Tibial nerve (tissue), 4 donors: ENCODE measurements around the gene KIF5C. TPM values are rescaled to one million over a fixed set of nuclear protein-coding genes. Genes with fewer than 3 reads are reported as not detected.

Source experiments
- DNase-seq, 2 donors: peaks; one replicate each; pipeline ENCODE4 v3.0.0-alpha.2; 2019; ENCODE audit warnings: low spot score in 2 of 2
- H3K27ac ChIP-seq, 4 donors: fragments of 200-600 bp; sonication (generic) in 3 of 4; one replicate each; pipeline ENCODE4 v1.5.1; 2017 to 2019; ENCODE audit warnings: mild to moderate bottlenecking in 1 of 4
- H3K27me3 ChIP-seq, 2 donors: fragments of 200-600 bp; sonication (generic) in 1 of 2; one replicate each; pipeline versions ENCODE4 v1.5.1 to v1.6.0; 2017 to 2019
- H3K36me3 ChIP-seq, 3 donors: fragments of 200-600 bp; sonication (generic); one replicate each; pipeline ENCODE4 v1.5.1; 2018 to 2019
- H3K4me1 ChIP-seq, 4 donors: fragments of 200-600 bp; sonication (generic) in 3 of 4; one replicate each; pipeline ENCODE4 v1.5.1; 2017 to 2019
- H3K4me3 ChIP-seq, 4 donors: fragments of 200-600 bp; sonication (generic) in 3 of 4; one replicate each; pipeline ENCODE4 v1.5.1; 2017 to 2019; ENCODE audit warnings: mild to moderate bottlenecking in 1 of 4, moderate library complexity in 1 of 4
- H3K9me3 ChIP-seq, 4 donors: fragments of 200-600 bp; sonication (generic) in 3 of 4; one replicate each; pipeline ENCODE4 v1.5.1; 2017 to 2019
- EP300 ChIP-seq, 2 donors: sonication (generic); formaldehyde crosslinking; IDR thresholded peaks; one replicate each; pipeline ENCODE4 v1.6.1; 2017; ENCODE audit warnings: antibody characterized with exemption in 2 of 2, mild to moderate bottlenecking in 1 of 2
- POLR2A ChIP-seq, 2 donors: fragments of 450-650 bp; IDR thresholded peaks; one replicate each; pipeline ENCODE4 v1.6.1; 2017; ENCODE audit warnings: antibody characterized with exemption in 2 of 2, mild to moderate bottlenecking in 2 of 2, moderate library complexity in 2 of 2
- WGBS, 2 donors: methylation state at CpG; one replicate each; pipeline ENCODE4 v1.1.5; 2018; 5-methylcytosine and 5-hydroxymethylcytosine counted together
- total RNA-seq, 4 donors: library from RNA; depleted of rRNA; stranded (reverse); fragments of >200 nt; gene quantifications; one replicate each; pipeline ENCODE4 v1.1.0, GENCODE V29; 2016
- TF ChIP-seq, protein P1 (sequence below), 5 experiments: fragments of 200-600 bp in 3 of 5; fragments of 450-650 bp in 2 of 5; sonication (generic) in 3 of 5; IDR thresholded peaks; one replicate each; pipeline ENCODE4 v1.5.1; 2016 to 2019; ENCODE audit warnings: antibody characterized with exemption in 5 of 5, mild to moderate bottlenecking in 3 of 5, moderate library complexity in 2 of 5

Gene KIF5C
- total RNA-seq, 4 donors from 2014 or later: 10.8 to 47.9 (median 23.6) TPM

- DNase-seq: no peak
- TF ChIP-seq, protein P1, sequence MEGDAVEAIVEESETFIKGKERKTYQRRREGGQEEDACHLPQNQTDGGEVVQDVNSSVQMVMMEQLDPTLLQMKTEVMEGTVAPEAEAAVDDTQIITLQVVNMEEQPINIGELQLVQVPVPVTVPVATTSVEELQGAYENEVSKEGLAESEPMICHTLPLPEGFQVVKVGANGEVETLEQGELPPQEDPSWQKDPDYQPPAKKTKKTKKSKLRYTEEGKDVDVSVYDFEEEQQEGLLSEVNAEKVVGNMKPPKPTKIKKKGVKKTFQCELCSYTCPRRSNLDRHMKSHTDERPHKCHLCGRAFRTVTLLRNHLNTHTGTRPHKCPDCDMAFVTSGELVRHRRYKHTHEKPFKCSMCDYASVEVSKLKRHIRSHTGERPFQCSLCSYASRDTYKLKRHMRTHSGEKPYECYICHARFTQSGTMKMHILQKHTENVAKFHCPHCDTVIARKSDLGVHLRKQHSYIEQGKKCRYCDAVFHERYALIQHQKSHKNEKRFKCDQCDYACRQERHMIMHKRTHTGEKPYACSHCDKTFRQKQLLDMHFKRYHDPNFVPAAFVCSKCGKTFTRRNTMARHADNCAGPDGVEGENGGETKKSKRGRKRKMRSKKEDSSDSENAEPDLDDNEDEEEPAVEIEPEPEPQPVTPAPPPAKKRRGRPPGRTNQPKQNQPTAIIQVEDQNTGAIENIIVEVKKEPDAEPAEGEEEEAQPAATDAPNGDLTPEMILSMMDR (IDR thresholded peaks at IDR 0.05): no peak
- TF ChIP-seq EP300 (IDR thresholded peaks at IDR 0.05): no peak
- TF ChIP-seq POLR2A (IDR thresholded peaks at IDR 0.05): no peak
- 73 to 78% methylated on average over 4 of the region's 4 CpGs for WGBS, 2 donors
- H3K4me3 ChIP-seq: no peak overlapping the region
- H3K4me1 ChIP-seq: no peaks in the 10 kb centered on the region
- no peak overlapping the region for H3K27ac ChIP-seq
- no peaks in the 10 kb centered on the region for H3K9me3 ChIP-seq
- H3K27me3 ChIP-seq: no peaks in the 10 kb centered on the region
- no peaks in the 10 kb centered on the region for H3K36me3 ChIP-seq
Measured at GRCh38 chr2:148968776-148969319, 93.8 kb downstream of the KIF5C start.

DNA sequence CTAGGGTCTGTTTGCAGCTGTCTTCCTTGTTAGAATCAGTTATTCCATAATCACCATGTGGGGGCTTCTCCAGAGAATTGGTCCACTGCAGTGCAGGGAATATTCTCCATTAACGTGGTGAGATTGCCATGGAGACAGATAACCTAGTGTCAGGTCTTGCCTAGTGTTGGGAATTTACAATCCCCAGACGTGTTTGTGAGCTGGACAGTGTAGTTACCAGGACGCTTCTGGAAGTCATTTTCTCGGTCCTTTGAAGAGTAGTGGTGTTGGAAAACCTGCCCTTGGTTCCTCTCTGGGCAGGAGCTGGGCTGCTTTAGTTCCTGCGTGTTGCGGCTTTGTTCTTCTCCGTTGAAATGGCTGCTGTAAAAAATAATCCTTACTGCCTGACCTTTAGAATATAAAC, 94.6 kb downstream of the KIF5C start:
- no peak overlapping the region for H3K4me3 ChIP-seq
- WGBS, 2 donors: 42 to 44% methylated on average over 7 of the region's 7 CpGs
- peaks cover 0 to 3% (median 0%) of the 10 kb centered on the region in 4 donors for H3K4me1 ChIP-seq
- TF ChIP-seq EP300 (IDR thresholded peaks at IDR 0.05) (no peak), POLR2A (IDR thresholded peaks at IDR 0.05) (no peak)
- TF ChIP-seq, protein P1 (IDR thresholded peaks at IDR 0.05): no peak
- H3K9me3 ChIP-seq: no peaks in the 10 kb centered on the region
- no peak for DNase-seq
- no peak overlapping the region for H3K27ac ChIP-seq
- no peaks in the 10 kb centered on the region for H3K36me3 ChIP-seq
- no peaks in the 10 kb centered on the region for H3K27me3 ChIP-seq

DNA sequence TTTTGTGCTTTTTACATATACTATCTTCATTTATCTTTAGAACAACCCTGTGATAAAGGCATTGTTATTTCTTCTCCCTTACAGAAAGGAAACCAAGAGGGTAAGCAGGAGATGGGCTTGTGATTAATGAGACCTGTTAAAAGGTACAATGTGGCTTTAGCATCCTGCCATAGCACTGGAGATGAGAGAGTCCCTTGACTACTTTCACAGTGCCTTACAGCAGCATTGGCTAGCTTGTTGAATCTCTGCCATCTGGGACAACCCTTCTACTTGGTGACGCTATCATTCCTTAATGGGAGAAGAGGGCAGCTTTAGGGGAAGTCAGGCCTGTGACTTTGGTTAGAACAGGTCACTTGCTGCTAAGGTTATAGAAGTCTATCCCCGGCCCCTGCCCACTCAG, 95.4 kb downstream of the KIF5C start:
- 86 to 96% methylated on average over 2 of the region's 2 CpGs for WGBS, 2 donors
- H3K4me3 ChIP-seq: no peak overlapping the region
- H3K27ac ChIP-seq: no peak overlapping the region
- TF ChIP-seq POLR2A (IDR thresholded peaks at IDR 0.05) (no peak), EP300 (IDR thresholded peaks at IDR 0.05) (no peak)
- TF ChIP-seq, protein P1 (IDR thresholded peaks at IDR 0.05): no peak
- no peaks in the 10 kb centered on the region for H3K9me3 ChIP-seq
- no peak for DNase-seq
- H3K4me1 ChIP-seq: peaks cover 0 to 3% (median 0%) of the 10 kb centered on the region in 4 donors
- no peaks in the 10 kb centered on the region for H3K27me3 ChIP-seq
- H3K36me3 ChIP-seq: no peaks in the 10 kb centered on the region

GRCh38 chr2:148971547-148971946, 96.5 kb downstream of the KIF5C start:
- Histone ChIP-seq H3K4me3 (no peak overlapping the region), H3K27ac (no peak overlapping the region), H3K36me3 (no peaks in the 10 kb centered on the region), H3K4me1 (peaks cover 0 to 3% (median 0%) of the 10 kb centered on the region in 4 donors), H3K9me3 (no peaks in the 10 kb centered on the region), H3K27me3 (no peaks in the 10 kb centered on the region)
- WGBS, 2 donors: 80 to 82% methylated on average over 3 of the region's 3 CpGs
- TF ChIP-seq EP300 (IDR thresholded peaks at IDR 0.05) (no peak), POLR2A (IDR thresholded peaks at IDR 0.05) (no peak)
- TF ChIP-seq, protein P1 (IDR thresholded peaks at IDR 0.05): no peak
- DNase-seq: no peak

DNA sequence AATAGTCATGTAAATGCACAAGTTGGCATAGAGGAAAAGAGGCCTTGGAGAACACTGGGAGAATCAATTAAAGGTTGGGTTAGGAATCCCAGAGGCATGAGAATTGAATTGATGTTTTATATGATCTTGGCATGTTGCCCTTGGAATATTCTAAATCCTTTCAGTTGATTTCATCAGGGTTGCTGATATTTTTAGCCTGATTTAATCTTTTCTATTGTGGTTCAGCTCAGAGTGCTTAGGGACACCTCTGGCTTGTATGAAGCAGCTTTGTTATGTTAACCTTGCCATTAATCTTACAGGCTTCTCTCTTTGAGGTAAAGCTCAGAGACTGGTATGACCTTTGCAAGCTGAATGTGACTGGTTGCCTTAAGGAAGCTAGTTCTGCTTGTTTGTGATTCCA, 99.1 kb downstream of the KIF5C start:
- Histone ChIP-seq H3K36me3 (no peaks in the 10 kb centered on the region), H3K4me3 (no peak overlapping the region)
- no peak for DNase-seq

More for the DNA sequence above, 99.1 kb downstream of the KIF5C start:
- Histone ChIP-seq H3K9me3 (no peaks in the 10 kb centered on the region), H3K27ac (no peak overlapping the region), H3K27me3 (no peaks in the 10 kb centered on the region), H3K4me1 (peaks cover 0 to 8% (median 0%) of the 10 kb centered on the region in 4 donors)
- TF ChIP-seq EP300 (IDR thresholded peaks at IDR 0.05): no peak
